Lower leg skin (tissue), 3 donors: ENCODE data around the gene GJC1.

ENCODE experiments used
- CTCF ChIP-seq, 3 donors: fragments of 450-650 bp; IDR thresholded peaks; one replicate each; pipeline ENCODE4 v1.5.1; 2016; ENCODE audit warnings: antibody characterized with exemption in 3 of 3, mild to moderate bottlenecking in 3 of 3, moderate library complexity in 2 of 3
- POLR2A ChIP-seq, 2 donors: fragments of 450-650 bp; IDR thresholded peaks; one replicate each; pipeline ENCODE4 v1.6.1; 2016 to 2017; ENCODE audit warnings: antibody characterized with exemption in 2 of 2, mild to moderate bottlenecking in 1 of 2, moderate library complexity in 1 of 2

- TF ChIP-seq CTCF (IDR thresholded peaks at IDR 0.05) (no peak), POLR2A (IDR thresholded peaks at IDR 0.05) (no peak)
Measured at GRCh38 chr17:44767493-44767892, 62.6 kb downstream of the GJC1 start.
